Muscle of arm (tissue), 12 donors: ENCODE data around the gene GCH1. TPM values are rescaled to one million over a fixed set of nuclear protein-coding genes. Genes with fewer than 3 reads are reported as not detected.
A peak's percentile ranks its signal among the peaks of the same experiment; 100 is the strongest.
"Not testable (repeated sequence)": the region's sequence is repeated elsewhere in the genome, so short reads cannot be mapped to it uniquely, and the experiment has no call there.

Experiments
- DNase-seq: peaks from one replicate; pipeline ENCODE4 v3.0.0-alpha.2; 2013
- polyA plus RNA-seq, 12 donors: library from polyadenylated mRNA; unstranded; fragments of 120-200 nt; gene quantifications; one replicate each; pipeline ENCODE4 v1.2.1, GENCODE V29; 2013; ENCODE audit not compliant: insufficient read length in 12 of 12

The GCH1 gene
- polyA plus RNA-seq, 12 donors = 3.9 to 7.2 (median 4.2) TPM; not detected in 1

DNA sequence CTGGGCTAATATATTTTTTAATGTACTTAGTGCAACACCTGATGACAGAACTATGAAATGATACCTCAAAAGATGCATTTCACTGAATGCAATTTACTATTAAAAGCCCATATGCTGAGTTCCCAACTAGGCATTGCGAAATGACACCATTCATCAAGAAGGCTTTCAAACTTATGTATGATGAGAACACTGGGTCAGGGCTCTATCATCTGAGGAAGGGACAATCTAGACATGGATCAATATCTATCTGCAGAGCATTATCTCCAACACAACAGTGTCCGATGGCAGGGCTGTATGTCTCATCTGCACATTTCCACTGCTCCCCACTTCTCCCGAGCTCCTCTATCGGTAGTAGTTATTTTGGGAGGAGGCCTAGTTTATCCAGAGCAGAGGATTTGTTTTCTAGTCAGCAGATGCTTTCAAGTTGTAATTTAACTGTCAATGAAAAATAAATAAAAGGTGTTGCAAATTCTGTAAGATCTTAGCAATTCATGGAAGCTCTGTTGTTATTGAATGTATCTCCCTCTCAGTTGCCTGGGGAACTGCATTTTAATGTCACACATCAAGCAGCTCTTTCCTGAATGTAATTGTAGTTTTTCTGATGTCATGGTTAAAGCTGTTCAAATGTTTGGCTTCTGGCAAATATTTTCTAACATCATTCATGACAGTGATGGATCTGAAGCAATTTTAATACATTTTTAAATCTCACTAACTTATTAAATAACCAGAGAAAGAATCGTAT lies 7.4 kb upstream of the GCH1 start:
- DNase-seq = no peak

DNA sequence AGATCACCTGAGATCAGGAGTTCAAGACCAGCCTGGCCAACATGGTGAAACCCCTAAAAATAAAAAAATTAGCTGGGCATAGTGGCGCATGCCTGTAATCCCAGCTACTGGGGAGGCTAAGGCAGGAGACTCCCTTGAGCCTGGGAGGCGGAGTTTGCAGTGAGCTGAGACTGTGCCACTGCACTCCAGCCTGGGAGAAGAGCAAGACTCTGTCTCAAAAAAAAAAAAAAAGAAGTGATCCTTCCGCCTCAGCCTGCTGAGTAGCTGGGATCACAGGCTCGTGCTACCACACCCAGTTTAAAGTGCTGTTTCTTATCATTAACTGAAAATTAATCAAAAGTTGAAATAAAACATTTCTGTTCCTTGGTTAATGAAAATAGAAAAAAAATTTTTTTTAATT lies 6.3 kb upstream of the GCH1 start:
- DNase-seq = not testable (repeated sequence)

DNA sequence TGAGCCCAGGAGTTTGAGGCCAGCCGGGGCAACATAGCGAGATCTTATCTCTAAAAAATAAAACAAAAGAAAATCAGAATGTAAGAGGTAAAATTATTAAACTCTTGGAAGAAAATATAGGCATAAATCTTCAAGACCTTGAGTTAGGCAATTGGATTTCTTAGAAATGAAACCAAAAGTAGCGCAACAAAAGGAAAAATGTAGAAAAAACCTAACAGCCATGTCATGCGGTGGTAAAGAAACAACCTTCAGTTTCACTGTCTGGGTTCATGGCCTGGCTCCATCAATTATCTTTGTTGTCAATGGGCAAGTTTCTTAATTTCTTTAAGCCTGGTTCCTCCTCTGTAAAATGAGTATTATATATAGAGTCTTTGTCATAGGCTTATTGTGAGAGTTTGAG lies 5.6 kb upstream of the GCH1 start:
- DNase-seq = no peak

DNA sequence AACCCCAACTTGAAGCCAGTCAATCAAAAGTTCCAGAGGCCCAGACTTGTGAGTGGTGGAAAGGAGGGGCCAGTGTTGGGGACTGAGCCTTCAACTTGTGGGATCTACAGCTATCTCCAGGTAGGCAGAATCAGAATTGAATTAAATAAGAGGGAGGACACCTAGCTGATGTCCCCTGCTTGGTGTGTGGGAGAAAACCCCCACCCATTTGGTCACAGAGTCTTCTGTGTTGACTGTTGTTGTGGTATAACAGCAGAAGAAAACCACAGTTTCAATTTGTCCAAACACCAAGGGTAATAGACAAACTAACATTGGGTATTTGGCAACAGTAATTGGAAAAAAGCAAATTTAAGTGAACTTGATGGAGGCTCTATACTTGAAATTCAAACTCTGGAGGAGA lies 3.4 kb upstream of the GCH1 start:
- DNase-seq = no peak

DNA sequence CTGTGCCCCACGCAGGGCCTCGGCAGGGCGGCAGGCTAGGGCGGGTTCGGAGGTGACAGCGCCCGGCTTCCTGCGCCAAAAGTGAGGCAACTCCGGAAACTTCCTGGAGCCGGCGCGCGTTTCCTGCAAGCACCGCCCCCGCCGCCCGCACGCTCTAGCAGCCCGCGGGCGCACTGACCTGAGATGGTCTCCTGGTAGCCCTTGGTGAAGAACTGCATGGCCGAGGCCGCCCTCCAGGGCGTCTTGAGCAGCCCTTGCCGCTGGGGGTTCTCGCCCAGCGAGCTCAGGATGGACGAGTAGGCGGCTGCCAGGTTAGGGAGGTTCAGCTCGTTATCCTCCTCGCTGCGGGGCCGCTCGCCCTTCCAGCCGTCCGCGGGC lies 494 bp downstream of the GCH1 start:
- DNase-seq = peak; percentile 53

DNA sequence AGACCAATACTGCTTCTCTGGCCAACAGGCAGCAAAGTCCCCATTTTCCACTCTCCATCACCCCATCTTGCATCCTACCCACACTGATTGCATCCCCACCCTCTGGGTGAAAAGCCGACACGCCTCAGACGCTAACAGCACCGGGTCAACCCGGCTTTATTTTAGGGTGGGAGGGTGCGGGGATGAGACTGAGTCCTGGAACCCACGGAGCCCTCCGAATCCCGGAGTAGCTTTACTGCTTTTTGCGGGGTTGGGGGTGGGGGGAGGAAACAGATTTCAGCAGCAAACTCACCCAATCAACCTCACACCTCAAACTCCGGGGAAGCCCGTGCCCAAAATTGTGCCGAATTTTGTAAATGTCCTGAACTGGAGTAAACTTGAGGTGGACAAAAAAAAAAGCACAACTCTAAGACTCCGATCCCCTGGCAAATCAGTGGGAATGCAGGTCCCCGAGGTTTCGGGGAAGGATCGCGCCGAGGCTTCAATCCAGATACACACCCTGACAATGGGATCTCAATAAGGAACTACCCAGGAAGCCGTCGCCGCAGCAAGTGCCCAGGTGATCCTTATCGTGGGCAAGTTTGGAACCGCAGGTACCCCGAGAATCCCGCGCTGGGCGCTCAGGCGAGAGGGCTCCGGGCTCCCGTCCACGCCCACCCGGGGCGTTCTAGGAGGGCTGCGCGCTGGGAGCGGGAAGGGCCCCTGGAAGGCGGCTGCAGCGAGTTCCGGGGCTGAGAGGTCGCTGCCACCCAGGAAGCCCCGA lies 1.1 kb downstream of the GCH1 start:
- DNase-seq = no peak

DNA sequence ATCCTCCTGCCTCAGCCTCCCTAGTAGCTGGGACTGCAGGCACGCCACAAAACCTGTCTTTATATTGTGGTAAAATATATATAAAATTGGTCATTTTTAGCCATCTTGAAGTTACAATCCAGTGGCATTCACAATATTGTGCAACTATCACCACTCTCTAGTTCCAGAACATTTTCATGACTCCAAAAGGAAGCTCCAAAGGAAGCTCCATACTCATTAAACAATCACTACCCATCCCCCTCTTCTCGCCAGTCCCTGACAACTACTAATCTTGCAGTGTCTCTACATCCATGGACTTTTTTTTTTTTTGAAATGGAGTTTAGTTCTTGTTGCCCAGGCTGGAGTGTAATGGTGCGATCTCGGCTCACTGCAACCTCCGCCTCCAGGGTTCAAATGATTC lies 3.1 kb downstream of the GCH1 start:
- no peak for DNase-seq

DNA sequence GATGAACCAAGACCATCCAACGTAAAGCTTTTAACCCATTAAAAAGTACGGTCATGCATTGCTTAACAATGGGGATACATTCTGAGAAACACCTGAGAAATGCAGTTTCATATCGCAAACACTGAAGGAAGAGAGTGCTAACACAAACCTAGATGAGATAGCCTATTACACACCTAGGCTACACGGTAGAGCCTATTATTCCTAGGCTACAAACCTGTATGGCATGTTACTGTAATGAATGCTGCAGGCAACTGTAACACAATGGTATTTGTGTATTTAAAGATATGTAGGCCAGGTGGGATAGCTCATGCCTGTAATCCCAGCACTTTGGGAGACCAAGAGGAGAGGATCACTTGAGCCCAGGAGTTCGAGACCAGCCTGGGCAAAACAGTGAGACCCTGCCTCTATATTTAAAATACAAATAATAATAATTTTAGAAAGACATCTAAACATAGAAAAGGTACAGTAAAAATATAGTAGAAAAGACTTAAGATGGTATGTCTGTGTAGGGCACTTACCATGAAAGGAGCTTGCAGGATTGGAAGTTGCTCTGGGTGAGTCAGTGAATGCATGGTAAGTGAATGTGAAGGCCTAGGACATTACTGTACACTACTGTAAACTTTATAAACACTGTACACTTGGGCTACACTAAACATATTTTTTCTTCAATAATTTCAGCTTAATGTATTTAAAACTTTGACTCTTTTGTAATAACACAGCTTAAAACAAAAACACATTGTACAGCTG lies 4.6 kb downstream of the GCH1 start:
- not testable (repeated sequence) for DNase-seq

DNA sequence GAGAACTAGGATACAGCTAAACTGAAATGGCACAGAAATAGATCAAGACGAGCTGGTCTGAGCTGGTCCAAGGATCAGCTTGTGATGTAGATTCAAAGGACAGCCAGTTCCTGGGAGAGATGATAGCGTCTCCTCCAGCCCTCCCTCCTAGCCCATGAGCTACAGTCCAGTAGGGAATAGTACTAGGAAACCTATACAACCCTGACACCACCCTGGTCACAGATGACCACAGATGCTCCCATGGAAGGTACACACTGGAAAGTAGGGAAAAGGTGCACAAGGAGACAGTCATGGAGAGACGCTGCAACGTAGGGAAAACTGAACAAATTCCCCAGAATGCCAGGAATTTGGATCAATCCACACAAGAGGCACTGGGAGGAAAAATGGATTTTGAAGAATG lies 6.9 kb downstream of the GCH1 start:
- no peak for DNase-seq

DNA sequence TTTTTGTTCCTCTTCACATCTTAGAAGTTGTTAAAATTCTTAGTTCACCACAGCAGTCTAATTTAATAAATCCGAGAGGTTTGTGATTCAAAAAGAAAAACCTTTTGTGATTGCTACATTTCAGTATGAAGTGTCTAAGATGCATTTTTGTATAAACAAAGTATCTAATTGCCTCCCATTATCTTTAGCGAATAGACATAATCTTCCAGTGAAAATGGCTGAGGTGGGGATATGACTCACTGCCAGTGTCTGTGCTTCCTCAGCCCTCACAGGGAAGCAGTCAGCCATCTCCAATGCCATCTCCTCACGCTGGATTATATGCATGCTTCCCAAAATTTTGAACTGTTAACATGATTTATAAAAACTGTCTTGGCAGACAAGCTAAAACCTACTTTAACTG lies 7.6 kb downstream of the GCH1 start:
- DNase-seq = no peak

DNA sequence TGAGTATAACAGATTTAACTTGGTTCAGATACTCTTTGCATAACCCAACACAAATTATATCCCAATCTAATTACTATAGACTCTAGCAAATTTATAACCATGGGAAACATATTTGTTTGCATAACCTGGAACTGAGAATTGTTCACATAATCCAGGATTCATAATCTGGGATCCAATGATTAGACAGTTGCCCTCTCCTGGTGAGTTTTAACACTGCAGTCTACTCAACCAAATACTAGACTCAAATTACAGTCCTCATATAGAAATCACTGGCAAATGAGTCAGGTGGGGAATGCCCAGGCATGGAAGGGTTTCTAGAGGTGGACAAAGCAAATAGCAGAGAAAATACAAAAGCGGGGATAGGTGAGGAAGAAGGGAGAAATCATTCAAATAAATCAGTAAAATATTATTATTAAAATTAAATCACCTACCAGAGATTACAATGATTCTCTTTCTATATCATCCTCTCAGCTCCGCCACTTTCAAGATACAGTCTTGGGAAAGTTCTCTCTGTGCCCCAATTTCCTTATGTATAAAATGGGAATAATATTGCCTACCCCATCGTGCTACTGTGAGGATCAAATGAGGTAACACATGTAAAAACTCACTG lies 9.4 kb downstream of the GCH1 start:
- peak; percentile 31 for DNase-seq

DNA sequence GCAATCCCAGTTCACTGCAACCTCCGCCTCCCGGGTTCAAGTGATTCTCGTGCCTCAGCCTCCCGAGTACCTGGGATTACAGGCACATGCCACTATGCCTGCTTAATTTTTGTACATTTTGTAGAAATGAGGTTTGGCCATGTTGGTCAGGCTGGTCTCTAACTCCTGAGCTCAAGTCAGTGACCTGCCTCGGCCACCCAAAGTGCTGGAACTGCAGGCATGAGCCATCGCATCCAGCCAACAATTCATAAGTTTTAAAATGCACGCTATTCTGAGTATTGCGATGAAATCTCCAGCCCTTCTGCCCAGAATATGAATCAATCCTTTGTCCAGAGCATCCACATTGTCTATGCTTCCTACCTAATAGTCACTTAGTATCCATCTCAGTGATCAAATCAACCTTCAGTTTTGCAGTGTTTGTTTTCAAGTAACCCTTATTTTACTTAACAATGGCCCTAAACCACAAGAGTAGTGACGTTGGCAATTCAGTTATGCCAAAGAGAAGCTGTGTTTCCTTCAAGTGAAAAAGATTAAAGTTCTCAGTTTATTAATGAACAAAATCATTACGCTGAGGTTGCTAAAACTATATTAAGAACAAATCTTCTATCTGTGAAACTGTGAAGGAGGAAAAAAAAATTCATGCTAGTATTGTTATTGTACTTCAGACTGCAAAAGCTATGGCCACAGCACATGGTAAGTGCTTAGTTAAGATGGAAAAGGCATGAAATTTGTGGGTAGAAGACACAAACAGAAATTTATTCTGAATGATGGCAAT lies 11.0 kb downstream of the GCH1 start:
- DNase-seq = no peak

DNA sequence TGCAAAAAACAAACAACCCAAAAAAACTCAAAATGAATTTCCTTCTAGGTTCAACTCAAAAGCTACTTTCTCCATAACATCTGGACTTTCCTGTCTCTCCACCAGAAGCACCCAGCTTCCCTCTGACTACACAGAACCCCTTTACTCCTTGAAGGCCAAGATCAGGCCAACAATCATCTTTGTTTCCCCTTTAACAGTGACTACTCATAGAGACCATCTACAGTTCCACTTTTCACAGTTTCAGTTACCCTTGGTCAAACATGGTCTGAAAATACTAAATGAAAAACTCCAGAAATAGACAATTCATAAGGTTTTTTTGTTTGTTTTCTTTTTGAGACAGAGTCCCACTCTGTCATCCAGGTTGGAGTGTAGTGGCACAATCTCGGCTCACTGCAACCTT lies 11.8 kb downstream of the GCH1 start:
- DNase-seq = no peak

DNA sequence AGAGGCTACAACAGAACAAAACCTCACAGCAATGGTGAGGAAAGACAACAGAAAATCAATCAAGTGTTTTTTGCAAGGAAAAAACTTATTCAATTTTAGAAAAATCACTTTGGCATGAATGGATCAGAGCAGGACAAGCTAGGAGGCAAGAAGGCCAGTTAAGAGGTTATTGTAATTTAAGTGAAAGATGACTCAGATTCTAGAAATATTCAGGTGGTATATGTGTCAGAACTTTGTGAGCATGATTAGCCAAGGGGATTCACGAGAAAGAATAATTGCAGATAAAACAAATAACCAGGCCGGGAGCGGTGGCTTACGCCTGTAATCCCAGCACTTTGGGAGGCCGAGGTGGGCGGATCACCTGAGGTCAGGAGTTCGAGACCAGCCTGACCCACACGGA lies 12.7 kb downstream of the GCH1 start:
- no peak for DNase-seq

DNA sequence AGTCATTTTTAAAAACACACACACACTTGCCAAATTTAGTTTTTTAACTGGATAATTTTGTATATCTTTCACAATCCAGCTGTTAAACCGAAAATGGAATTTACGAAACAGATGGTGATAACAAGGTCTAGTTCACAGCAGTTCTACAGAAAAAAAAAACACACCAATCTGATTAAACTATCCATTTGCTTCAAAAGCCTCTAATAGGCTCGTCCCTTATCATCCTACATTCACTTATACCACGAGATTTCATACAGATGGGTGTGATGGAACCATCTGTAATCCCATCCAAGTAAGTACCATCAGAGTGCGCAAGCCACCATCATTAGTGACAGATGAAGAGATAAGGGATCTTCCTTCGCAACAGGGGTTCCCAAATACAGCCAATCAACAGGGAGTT lies 20.1 kb downstream of the GCH1 start:
- no peak for DNase-seq

DNA sequence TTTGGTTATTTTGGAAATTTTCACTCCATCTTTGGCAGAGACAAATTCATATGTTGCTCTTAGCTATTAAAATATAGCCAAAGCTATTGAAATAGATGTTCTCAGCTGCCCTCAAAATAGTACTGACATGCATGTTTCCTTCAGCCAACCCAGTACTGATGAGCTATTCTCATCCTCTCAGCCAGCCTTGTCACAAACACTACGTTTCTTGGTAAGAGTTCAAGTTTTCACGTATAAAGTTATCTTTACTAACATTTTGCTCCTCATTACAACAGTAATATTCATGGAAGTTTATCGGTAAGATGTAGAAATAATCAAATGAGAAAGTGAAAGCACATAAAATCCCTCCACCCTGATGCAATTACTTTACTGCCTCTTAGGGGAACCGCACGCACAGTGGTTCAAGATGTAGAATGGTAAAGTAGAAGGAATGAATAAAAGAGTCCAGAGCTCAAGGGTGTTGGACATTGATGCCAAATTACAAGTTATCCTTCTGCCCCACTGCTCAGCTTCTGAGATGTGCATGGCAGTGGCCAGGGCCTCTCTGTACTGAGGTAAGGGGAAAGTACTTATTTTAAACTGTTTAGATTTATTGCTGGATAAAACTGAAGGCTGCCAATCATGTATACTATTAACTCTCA lies 20.7 kb downstream of the GCH1 start:
- DNase-seq = peak; percentile 59

DNA sequence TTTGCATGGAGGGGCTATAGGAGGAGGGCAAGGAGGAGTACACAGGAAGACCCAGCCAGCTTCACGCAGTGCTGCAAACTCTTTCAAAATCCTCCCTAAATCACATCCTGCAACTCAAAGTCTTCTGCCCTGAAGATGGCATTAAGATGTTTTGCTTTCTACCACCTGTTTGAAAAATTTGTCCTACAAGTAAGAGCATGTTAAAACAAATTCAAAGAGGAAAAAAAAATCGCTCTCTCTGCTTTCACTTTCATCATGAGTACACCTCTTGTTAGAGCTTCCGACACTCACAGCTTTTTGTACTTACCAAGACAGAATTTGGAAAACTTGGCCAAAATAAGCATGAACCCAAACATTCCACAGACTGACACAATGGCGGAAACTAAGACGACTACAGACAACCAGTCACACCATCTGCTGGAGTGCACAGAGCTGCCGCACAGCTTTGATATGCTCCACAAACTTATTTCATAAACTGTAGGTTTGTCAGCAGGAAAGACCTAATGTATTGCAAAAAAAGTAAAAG lies 21.3 kb downstream of the GCH1 start:
- peak; percentile 48 for DNase-seq

DNA sequence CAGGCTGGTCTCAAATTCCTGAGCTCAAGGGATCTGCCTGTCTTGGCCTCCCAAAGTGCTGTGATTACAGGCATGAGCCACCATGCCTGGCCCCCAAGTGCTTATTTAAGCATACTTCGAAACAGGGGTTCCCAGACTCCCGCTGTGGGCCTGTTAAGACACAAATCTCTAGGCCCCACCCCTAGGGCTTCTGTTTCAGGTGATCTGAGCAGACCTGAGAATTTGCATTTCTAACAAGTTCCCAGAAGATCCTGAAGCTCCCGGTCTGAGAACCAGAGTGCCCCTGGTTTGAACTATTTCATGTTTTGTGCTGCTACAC lies 25.0 kb downstream of the GCH1 start:
- no peak for DNase-seq

DNA sequence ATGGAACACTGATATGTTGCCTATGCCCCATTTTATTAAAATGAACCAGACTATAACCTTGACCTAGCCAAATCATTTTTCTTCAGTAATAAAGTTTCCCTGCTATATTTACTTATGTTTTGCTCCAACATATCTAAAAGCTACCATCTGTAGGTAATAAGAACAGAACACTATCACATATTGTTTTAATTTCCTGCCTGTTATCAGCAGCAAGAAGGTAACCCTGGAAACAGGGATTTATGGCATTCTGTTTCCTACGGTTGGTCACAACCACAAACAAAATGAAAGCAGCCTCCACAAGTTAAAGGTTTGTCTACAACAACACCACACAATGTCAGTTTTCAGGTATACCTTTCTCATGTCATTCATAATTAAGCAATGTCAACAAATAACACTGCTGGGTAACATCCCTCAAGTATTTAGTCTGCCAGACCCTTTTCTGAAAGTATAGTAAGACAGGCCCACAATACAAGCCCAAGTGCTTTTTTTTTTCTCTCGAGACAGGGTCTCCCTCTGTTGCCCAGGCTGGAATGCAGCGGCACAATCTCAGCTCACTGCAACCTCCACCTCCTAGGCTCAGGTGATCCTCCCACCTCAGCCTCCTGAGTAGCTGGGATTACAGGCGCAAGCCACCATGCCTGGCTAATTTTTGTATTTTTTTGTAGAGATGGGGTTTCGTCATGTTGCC lies 25.5 kb downstream of the GCH1 start:
- no peak for DNase-seq

DNA sequence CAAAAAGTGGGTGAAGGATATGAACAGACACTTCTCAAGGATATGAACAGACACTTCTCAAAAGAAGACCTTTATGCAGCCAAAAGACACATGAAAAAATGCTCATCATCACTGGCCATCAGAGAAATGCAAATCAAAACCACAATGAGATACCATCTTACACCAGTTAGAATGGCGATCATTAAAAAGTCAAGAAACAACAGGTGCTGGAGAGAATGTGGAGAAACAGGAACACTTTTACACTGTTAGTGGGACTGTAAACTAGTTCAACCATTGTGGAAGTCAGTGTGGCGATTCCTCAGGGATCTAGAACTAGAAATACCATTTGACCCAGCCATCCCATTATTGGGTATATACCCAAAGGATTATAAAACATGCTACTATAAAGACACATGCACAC lies 27.0 kb downstream of the GCH1 start:
- not testable (repeated sequence) for DNase-seq
